CD1c-positive myeloid dendritic cell (primary cell): ENCODE results near the gene GLS2.
"Not testable (repeated sequence)": the region's sequence is repeated elsewhere in the genome, so short reads cannot be mapped to it uniquely, and the experiment has no call there.

Experiments used
- DNase-seq: peaks from one replicate; pipeline ENCODE4 v3.0.0-alpha.2; 2016; ENCODE audit errors: extremely low spot score

GLS2 gene

DNA sequence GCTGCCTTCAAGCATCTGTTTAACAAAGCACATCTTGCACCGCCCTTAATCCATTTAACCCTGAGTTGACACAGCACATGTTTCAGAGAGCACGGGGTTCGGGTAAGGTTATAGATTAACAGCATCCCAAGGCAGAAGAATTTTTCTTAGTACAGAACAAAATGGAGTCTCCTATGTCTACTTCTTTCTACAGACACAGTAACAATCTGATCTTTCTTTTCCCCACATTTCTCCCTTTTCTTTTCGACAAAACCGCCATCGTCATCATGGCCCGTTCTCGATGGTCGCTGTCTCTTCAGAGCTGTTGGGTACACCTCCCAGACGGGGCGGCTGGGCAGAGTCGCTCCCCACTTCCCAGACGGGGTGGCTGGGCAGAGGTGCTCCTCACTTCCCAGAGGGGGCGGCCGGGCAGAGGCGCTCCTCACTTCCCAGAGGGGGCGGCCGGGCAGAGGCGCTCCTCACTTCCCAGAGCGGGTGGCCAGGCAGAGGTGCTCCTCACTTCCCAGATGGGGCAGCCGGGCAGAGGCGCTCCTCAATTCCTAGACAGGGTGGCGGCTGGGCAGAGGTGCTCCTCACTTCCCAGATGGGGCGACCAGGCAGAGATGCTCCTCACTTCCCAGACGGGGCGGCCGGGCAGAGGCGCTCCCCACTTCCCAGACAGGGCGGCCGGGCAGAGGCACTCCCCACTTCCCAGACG is 5.6 kb upstream of the GLS2 start:
- DNase-seq, result not testable (repeated sequence)

DNA sequence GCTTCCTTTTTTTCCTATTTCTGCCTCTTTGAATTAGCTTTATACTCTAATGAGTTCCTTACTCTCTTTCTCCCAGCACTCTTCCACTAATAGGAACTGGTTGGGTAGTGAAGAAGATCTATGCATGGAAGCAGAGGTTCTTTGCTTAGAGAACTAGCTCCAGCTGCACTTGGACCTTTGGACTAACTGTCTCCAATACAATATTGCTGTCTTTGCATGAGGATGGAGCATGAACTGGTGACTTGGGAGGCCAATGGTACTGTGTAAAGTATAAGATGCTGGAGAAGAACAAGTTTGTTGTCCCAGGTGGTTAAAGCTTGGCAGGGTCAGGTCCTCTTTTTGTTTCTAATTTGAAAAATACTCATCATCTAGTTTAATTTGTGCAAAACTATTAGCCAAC is 2.4 kb upstream of the GLS2 start:
- DNase-seq, result no peak

DNA sequence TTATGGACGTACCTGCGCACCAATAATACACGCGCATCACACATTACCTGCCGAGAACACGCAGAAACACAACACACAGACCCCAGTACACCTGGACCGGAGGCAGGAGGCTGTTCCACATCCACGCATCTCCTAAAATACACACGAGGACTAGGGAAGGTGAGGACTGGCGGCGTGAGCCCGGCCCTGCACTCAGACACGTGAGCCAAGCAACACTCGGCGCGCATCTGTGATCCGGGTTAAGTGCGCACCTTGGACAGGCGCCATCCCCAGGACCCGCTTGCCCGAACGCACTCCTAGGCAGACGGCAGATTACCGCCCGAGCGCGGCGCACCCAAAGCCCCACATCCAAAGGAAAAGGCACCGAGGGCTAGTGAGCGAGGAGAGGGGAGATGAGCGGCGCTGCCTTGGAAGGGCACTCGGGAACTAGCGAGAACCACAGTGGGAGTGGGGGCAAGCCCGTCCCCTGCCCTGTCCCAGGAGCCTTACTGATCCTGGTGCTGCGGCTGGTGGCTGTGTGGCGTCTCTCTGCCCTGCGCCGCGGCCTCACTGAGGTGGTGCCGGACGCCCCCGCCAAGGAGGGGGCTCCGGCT is 417 bp downstream of the GLS2 start:
- DNase-seq, result no peak

DNA sequence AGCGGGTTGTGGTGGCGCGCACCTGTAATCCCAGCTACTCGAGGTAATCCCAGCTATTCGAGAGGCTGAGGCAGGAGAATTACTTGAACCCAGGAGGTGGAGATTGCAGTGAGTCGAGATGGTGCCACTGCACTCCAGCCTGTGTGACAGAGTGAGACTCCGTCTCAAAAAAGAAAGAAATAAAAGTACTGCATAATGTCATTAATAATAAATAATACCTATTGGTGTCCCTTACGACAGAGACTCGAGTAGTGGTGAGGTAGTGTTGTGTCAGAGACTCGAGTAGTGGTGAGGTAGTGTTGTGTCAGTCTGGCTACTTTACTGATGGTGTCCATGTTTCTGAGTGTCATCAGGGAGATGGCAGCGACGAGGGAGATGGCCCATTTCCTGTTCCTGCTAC is 1.3 kb downstream of the GLS2 start:
- no peak for DNase-seq

DNA sequence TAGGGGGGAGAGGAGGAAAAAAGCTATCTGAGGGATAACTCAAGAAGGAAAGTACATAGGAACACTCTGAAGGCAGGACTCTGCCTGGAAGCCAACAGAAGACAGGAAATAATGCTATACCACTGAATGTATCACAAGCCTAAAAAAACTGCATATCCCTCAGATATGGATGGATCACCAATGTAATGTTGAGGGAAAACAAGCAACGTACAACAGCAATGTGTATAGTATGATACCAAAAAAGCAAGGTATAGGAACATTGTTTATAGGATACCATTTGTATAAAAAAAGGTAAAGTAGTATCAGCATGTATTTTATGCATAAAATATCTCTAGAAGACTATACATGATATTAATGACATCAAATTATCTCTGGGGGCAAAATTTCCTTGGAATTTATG is 3.4 kb downstream of the GLS2 start:
- no peak for DNase-seq

DNA sequence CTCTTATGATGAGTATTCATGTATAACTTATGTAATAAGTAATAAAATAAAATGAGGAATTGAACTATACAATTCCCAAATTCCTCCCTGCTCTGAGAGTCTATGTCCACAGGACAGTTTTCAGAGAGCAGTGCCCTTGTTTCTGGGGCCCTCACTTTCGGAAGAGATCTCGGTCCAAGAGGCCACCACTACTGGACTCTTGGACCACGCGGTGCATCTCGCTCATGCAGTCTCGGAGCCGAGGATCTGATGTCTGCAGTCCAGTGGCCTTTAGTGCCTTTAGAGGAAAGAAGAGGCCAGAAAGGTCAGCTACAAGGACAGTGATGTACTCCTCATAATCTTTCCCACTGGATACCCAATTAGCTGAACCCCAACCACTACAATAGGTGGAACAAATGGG is 8.3 kb downstream of the GLS2 start:
- no peak for DNase-seq

DNA sequence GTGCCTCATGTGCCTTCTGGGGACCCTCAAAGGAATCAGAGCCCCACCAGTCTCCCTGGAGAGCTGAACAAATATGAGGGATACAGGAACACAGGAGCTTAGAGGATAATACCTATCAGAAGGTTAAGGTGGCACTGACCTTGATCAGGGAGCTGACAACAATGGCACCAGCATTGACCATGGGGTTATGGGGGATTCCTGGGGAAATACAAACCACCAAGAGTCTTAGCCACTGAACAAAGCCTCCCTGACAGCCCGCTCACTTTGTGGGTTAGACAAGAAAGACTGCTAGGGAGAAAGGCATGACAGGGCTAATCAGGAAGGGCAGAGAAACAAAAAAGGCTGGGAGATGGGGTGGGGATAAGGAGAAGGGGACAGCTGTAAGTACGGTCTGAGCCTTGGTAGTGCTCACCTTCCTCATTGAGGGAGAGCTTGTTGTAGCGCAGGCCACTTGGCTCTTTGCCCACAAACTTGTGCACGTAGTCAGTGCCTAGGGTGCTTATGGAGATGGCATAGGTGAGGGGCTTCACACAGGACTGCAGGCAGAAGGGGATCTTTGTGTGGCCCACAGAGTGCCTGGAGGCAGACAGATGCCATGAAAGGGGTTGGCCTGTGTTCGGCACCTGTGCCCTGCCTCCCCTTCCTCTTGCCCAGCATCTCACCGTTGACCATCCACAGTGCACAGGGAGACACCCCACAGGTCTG is 10.3 kb downstream of the GLS2 start:
- DNase-seq, result no peak

DNA sequence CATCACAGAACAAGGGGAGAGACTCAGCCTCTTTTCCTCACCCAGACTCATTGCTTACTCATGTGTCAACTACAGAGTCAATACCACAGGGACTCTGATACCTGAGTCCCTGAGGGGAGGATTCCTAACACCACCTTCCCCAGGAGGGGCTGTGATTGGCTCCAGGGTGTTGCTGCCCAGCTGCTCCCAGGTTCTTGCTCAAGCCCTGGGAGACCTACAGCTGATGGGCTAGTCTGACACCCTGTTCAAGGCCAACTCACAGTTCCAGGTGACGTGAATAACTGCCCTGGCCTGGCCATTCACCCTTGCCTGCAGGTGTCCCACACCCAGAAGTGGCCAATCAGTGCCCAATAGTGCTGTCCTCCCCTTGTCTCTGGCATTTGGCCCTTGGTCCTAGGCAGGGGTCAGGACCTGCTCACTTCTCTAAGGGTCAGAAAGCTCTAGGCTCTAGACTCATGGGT is 11.0 kb downstream of the GLS2 start:
- DNase-seq, result no peak

DNA sequence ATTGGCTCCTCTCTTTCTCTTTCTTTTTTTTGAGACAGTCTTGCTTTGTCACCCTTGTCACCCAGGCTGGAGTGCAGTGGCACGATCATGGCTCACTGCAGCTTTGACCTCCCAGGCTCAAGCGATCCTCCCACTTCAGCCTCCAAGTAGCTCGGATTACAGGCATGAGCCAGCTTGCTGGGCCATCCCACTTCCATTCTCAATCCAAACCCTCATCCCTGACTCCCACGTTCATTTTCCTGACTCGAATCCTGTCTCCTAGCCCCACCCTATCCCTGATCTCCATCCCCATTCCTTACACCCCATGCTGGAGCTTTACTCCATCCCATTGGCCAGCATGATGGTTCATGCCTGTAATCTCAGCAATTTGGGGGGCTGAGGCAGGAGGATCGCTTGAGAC is 11.8 kb downstream of the GLS2 start:
- no peak for DNase-seq

DNA sequence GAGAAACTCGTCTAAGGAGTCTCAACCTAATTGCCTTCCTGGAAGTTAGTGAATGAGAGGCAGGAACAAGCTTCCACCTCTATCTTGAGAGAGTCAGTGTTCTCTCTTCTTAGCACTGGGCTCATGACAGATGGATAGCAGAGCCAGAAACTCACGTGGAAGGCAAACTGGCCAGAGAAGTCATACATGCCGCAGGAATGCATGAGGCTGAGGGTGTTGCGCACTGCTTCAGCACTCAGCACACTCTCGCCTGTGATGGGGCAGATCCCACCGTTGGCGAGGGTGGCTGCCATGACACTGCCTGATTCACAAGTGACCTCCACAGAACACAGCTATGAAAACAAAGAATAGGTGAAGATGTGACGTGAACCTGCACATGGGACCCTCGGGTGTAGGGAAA is 13.6 kb downstream of the GLS2 start:
- no peak for DNase-seq

DNA sequence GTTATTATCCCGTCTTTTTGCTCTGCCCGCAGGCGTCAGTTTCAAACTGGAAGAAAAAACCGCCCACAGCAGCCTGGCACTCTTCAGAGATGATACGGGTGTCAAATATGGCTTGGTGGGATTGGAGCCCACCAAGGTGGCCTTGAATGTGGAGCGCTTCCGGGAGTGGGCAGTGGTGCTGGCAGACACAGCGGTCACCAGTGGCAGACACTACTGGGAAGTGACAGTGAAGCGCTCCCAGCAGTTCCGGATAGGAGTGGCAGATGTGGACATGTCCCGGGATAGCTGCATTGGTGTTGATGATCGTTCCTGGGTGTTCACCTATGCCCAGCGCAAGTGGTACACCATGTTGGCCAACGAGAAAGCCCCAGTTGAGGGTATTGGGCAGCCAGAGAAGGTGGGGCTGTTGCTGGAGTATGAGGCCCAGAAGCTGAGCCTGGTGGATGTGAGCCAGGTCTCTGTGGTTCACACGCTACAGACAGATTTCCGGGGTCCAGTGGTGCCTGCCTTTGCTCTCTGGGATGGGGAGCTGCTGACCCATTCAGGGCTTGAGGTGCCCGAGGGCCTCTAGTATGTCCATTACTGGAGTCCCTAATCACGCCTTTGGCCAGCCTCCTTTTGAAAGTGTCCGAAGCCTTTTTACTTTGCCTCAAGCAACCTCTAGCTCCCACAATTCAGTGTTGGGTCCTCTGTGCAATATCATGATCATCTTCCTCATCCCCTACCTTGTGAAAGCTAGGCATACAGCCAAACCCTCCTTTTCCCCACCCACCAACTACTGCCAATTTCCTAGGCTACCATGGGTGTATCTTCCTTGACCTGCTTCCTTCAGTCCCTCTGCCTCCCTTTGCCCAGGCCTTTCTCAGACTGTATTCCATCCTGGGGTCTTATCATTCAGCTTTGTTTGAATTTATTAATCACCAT is 18.7 kb downstream of the GLS2 start:
- DNase-seq, result peak; percentile 8

DNA sequence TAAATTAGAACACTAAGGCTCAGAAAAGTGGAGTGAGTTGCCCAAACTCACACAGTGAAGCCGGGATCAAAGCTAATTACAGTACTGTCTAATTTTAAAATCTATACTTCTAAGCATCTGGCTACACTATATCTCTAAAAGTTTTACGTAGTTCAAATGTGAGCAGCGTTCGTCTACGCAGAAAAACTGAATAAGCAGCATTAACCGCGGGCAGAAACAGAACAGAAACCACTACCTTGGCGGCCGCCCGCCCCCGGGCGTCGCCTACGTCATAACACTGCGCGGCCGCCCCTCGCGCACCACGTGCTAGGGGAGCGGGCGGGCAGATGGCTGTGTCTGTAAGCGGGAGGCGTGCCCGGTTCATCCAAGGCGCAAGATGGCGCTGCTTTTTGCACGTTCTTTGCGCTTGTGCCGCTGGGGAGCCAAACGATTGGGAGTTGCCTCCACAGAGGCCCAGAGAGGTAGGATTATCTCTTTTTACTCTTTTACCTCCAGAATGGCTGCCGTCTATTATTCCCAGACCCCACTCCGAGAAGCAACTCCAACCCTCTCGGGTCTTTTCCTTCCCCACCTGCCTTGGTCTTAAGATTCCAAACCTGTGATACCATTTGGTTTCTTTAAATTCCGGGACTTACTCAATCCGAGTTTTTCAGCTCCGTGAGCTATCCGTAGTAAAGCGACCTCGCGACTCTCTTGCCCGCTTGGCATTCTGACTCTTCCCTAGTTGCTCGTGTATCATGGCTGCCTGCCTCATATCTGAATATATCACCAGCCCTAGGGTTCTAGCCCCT is 19.6 kb downstream of the GLS2 start, which contains the start of gene SPRYD4:
SPRYD4 (plus strand) TSS at position 363 of the 791 bp plus-strand sequence; CDS start at position 377, 14 bp downstream.
- DNase-seq, result peak; percentile 98

DNA sequence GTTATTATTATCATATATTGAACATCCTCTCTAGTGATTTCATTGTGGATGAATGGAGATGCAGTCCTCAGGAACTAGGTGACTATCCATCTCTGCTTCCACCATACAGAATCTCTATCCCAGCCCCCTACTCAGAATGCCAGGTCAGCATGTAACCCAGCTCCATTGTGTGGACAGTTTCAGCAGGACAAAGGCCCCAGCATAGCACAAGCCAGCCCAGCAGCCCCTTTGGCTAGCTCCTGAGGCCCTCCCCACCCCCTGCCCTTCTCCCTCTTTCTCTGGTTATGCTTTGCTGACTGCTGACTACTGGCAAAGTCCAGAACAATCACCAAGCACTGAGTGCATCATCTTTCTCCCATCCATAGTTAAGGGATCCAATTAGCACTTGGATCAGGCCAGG is 25.4 kb downstream of the GLS2 start:
- DNase-seq, result no peak

DNA sequence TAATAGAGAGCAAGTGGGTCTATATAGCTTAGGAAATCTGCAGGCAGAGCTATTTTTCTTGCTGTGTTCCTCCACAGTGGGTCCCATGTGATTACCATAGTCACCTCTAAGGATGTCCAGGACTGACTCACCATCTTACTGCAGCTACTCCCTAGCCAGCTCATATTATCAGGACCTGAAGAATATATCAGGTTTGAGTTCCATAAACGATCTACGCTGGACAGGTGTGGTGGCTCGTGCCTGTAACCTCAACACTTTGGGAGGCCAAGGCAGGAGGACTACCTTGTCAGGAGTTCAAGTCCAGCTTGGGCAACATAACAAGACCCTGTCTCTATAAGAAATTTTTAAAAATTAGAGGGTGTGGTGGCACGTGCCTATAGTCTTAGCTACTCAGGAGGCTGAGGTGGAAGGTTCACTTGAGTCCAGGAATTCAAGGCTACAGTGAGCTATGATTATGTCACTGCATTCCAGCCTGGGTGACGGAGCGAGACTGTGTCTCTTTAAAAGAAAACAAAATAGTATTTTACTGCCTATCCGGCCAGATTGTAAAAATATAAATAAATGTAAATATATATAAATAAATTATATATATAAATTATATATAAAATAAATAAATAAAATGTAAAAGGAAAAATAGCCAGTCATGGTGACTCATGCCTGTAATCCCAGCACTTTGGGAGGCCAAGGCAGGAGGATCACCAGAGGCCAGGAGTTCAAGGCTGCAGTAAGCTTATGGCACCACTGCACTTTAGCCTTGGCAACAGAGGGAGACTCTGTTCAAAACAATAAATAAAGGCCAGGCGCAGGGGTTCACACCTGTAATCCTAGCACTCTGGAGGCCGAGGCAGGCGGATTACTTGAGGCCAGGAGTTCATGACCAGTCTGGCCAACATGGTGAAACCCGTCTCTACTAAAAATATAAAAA is 26.5 kb downstream of the GLS2 start:
- DNase-seq, result no peak

DNA sequence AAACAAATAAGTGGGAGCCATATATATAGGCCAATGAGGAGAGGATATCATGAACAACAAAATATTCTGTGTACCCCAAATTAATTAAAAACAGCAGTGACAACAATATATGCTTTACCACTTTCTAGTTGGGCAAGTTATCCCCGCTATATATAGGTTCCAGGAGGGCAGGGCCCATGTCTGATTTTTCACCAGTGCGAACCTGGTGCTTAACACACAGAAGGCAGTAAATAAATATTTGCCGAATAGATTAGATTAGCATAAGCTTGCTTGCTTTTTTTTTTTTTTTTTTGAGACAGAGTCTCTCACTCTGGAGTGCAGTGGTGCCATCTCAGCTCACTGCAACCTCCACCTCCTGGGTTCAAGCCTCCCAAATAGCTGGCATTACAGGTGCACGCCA is 30.1 kb downstream of the GLS2 start:
- DNase-seq, result no peak

DNA sequence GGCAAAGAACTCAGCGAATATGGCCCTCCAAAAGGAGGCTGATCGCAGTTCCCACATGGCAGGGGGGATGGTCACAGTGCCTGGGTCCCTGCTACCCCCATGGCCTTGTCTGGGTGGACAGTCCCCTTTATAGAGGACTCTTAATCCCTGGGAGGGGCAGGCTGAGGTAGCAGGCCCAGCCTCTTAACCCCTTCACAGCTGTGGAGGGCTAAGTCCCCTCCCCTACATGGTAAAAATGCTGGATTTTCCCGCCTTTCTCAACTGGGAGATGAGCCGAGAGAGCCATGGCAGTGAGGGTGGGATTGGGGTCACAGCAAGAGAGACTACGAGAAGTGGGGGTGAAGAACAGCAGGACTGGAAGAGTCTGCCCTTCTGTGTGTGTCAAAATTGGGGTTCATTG is 33.4 kb downstream of the GLS2 start, which contains the start of gene MIP:
MIP (minus strand) TSS at position 101 of the 400 bp plus-strand sequence; CDS start at position 57, 44 bp downstream.
- no peak for DNase-seq

DNA sequence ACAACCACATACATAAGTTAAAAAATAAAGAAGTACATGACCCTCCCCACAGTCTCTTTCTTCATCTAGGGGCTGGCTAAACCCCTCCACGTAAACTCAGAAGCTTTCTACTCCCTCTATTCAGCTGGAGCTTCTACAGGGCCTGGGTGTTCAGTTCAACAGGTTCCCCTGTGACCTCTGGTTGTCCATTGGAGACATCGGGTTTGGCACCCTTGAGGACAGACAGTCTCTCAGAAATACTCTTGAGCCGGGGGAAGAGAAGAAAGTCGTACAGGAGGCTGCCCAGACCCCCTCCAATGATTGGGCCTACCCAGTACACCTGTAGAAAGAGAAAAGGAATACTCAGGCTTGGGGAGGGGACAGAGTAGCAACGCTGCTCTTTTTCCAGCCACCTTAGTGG is 36.8 kb downstream of the GLS2 start:
- DNase-seq, result no peak

DNA sequence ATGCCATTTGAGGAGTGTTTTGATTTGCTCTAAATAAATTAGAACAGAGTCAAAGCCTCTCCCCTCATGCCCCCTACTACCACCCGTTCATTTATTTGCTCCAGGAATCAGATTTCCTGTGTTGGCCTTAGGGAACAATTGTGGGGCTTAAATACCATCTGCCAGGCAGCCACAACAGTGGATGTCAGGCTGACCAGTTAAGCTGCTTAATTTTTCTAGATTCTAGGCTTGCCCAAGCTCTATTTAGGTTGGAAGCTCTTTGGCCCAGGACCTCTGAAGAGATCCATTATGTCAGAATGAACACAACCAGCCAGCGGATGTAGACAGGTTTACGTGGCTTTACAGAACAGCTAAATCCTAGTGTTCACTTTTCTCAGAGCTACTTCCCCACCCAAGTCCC is 37.7 kb downstream of the GLS2 start:
- DNase-seq, result no peak

DNA sequence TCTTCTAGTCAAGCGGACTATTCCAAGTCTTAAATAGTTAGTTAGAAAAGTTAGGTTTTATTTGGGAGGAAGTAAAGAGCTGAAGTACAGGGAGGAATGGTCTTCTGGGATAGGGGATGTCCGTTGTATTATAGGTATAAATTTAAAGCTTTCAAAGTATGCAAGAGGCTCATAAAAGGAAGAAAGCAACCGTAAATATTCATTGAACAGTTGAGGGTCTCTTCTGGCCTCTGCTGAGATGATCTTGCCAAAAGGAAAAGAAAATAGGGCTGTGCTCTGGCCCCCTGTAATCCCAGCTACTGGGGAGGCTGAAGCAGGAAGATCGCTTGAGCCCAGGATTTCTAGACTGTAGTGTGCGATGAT is 38.4 kb downstream of the GLS2 start:
- DNase-seq, result no peak
